Epithelial cell of esophagus (primary cell): ENCODE results near the gene PTPRM.
"Not testable (repeated sequence)": the region's sequence is repeated elsewhere in the genome, so short reads cannot be mapped to it uniquely, and the experiment has no call there.

Experiments used
- DNase-seq: peaks from one replicate; pipeline ENCODE4 v3.0.0; 2010; ENCODE audit warnings: low read depth
- H3K4me3 ChIP-seq: 2 replicates; pipeline ENCODE4 v1.5.1; 2011; ENCODE audit warnings: mild to moderate bottlenecking, low read length, control low read depth
- CTCF ChIP-seq: IDR thresholded peaks from 2 replicates; pipeline ENCODE4 v1.5.1; 2011; ENCODE audit warnings: low read depth, mild to moderate bottlenecking, low read length, control low read depth, inconsistent platforms; ENCODE audit not compliant: insufficient read depth; ENCODE audit errors: missing control alignments

PTPRM gene

GRCh38 chr18:8431036-8431435, 863.9 kb downstream of the PTPRM start:
- H3K4me3 ChIP-seq = no peak overlapping the region
- no peak for TF ChIP-seq CTCF
- DNase-seq = no peak

- no peak for DNase-seq
- no peak overlapping the region for H3K4me3 ChIP-seq
- TF ChIP-seq CTCF = no peak
These were observed 866.2 kb downstream of the PTPRM start for GRCh38 chr18:8433323-8433722.

GRCh38 chr18:8433771-8434170, 866.7 kb downstream of the PTPRM start:
- no peak for TF ChIP-seq CTCF
- no peak for DNase-seq
- no peak overlapping the region for H3K4me3 ChIP-seq

- H3K4me3 ChIP-seq = no peak overlapping the region
- DNase-seq = no peak
- no peak for TF ChIP-seq CTCF
These were observed 868.3 kb downstream of the PTPRM start for GRCh38 chr18:8435376-8435775.

GRCh38 chr18:8439055-8439454, 871.9 kb downstream of the PTPRM start:
- no peak overlapping the region for H3K4me3 ChIP-seq
- DNase-seq = no peak
- no peak for TF ChIP-seq CTCF

- no peak for TF ChIP-seq CTCF
- H3K4me3 ChIP-seq = no peak overlapping the region
- DNase-seq = peak; percentile 42
These were observed 876.4 kb downstream of the PTPRM start for GRCh38 chr18:8443505-8443904.

- DNase-seq = peak; percentile 62
- not testable (repeated sequence) for H3K4me3 ChIP-seq
These were observed 879.8 kb downstream of the PTPRM start for GRCh38 chr18:8446936-8447335.

GRCh38 chr18:8448130-8448529, 881.0 kb downstream of the PTPRM start:
- no peak for TF ChIP-seq CTCF
- no peak overlapping the region for H3K4me3 ChIP-seq
- DNase-seq = peak; percentile 71
